T-helper 17 cell (primary cell): ENCODE data around the gene CYSRT1. TPM values are rescaled to one million over a fixed set of nuclear protein-coding genes. Genes with fewer than 3 reads are reported as not detected.
"Not testable (repeated sequence)": the region's sequence is repeated elsewhere in the genome, so short reads cannot be mapped to it uniquely, and the experiment has no call there.

ENCODE experiments used
- ATAC-seq: fragments of 150-1000 bp; cut with Tn5 transposase; 2 replicates; pipeline ENCODE4 v1.10.0; 2021; ENCODE audit warnings: mild to moderate bottlenecking, moderate library complexity
- DNase-seq, 3 donors: peaks; one replicate each; pipeline versions ENCODE4 v3.0.0 to v3.0.0-alpha.2; 2020 to 2021
- H3K9me3 ChIP-seq: one replicate; pipeline ENCODE4 v1.7.0; 2013; ENCODE audit warnings: low read length, mild to moderate bottlenecking; ENCODE audit not compliant: control insufficient read depth, poor library complexity, severe bottlenecking
- H3K27ac Mint-ChIP-seq: one replicate; pipeline ENCODE4 v1.8.0; 2022; ENCODE audit warnings: mild to moderate bottlenecking, moderate library complexity, mixed read lengths
- H3K27me3 Mint-ChIP-seq: one replicate; pipeline ENCODE4 v1.8.0; 2022; ENCODE audit warnings: mixed read lengths
- H3K36me3 Mint-ChIP-seq: one replicate; pipeline ENCODE4 v1.8.0; 2022; ENCODE audit warnings: low read depth, mixed read lengths
- H3K4me1 Mint-ChIP-seq: one replicate; pipeline ENCODE4 v1.8.0; 2022; ENCODE audit warnings: mild to moderate bottlenecking, mixed read lengths
- H3K4me3 Mint-ChIP-seq: one replicate; pipeline ENCODE4 v1.8.0; 2022; ENCODE audit warnings: mild to moderate bottlenecking, moderate library complexity, mixed read lengths
- total RNA-seq, 4 donors: library from RNA in 2 of 4; stranded (reverse) in 2 of 4; gene quantifications; one replicate each; pipeline ENCODE4 v1.2.3 and lab custom pipeline; 2022 to 2026

Gene CYSRT1
- total RNA-seq, 2 donors from 2014 or later: 0.52 TPM; not detected in 1

DNA sequence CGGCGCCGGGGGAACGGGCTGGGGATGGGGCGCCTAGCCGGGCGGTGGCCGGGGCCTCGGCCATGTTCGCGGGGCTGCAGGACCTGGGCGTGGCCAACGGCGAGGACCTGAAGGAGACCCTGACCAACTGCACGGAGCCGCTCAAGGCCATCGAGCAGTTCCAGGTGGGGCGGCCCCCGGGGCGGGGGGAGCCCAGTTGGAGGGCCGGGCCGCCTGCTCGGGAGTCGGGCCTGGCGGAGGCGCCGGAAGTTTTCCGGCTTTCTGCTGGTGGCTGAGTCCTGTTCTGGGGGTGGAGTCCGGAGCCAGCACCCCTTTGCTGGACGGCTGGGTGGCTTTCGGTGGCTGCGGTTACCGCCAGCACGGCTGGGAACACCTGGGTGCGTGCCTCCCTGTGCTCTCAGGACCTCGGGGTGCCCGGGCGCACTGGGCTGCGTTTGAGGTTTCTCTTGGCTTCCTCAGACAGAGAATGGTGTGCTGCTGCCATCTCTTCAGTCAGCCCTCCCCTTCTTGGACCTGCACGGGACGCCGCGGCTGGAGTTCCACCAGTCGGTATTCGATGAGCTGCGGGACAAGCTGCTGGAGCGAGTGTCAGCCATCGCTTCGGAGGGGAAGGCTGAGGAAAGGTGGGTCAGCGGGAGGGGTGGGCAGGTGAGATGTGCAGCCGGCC is 30.6 kb downstream of the CYSRT1 start:
- H3K4me1 Mint-ChIP-seq: peaks cover 10% of the 10 kb centered on the region
- no peaks in the 10 kb centered on the region for H3K36me3 Mint-ChIP-seq
- no peaks in the 10 kb centered on the region for H3K27me3 Mint-ChIP-seq
- peak overlapping the region; percentile 88 for H3K4me3 Mint-ChIP-seq
- no peak for DNase-seq
- no peak for ATAC-seq
- no peaks in the 10 kb centered on the region for H3K9me3 ChIP-seq
- peak overlapping the region; percentile 56 for H3K27ac Mint-ChIP-seq

DNA sequence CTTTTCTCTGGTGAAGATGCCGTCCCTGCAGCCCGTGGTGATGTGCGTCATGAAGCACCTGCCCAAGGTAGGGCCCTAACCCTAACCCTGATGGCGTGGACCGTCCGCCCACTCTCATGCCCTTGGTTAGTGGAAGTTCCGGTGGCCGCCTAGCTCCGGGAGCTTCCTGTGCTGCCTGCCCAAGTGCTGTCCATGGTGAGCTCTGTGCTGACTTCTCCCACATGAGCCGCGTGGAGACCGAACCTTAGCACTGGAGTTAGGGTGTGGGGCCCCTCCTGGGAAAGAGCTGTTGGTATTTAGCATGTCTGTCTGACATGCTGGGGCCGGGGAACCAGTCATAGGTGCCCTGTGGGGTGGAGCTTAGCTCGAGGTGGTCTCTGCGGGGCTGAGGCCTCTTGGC is 31.4 kb downstream of the CYSRT1 start:
- Mint-ChIP-seq H3K27me3 (no peaks in the 10 kb centered on the region), H3K4me1 (peaks cover 10% of the 10 kb centered on the region), H3K27ac (peak overlapping the region; percentile 56), H3K4me3 (peak overlapping the region; percentile 88), H3K36me3 (no peaks in the 10 kb centered on the region)
- no peaks in the 10 kb centered on the region for H3K9me3 ChIP-seq
- ATAC-seq (no peak), DNase-seq (no peak)

DNA sequence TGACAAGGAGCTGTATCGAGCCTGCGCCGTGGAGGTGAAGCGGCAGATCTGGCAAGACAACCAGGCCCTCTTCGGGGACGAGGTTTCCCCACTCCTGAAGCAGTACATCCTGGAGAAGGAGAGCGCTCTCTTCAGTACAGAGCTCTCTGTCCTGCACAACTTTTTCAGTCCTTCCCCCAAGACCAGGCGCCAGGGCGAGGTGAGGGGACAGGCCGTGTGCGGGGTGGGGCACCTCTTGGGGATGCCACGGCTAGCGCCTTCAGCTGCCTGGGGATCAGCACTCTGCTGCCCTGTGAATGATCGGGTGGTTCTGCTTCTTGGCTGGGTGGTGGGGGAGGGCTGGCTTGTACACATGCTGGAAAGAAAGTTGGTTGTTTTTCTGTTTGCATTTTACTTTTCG is 31.9 kb downstream of the CYSRT1 start:
- no peaks in the 10 kb centered on the region for H3K36me3 Mint-ChIP-seq
- H3K4me3 Mint-ChIP-seq: peak overlapping the region; percentile 88
- no peak for ATAC-seq
- H3K9me3 ChIP-seq: no peaks in the 10 kb centered on the region
- H3K27ac Mint-ChIP-seq: no peak overlapping the region
- DNase-seq: no peak
- H3K4me1 Mint-ChIP-seq: peaks cover 10% of the 10 kb centered on the region
- no peaks in the 10 kb centered on the region for H3K27me3 Mint-ChIP-seq

DNA sequence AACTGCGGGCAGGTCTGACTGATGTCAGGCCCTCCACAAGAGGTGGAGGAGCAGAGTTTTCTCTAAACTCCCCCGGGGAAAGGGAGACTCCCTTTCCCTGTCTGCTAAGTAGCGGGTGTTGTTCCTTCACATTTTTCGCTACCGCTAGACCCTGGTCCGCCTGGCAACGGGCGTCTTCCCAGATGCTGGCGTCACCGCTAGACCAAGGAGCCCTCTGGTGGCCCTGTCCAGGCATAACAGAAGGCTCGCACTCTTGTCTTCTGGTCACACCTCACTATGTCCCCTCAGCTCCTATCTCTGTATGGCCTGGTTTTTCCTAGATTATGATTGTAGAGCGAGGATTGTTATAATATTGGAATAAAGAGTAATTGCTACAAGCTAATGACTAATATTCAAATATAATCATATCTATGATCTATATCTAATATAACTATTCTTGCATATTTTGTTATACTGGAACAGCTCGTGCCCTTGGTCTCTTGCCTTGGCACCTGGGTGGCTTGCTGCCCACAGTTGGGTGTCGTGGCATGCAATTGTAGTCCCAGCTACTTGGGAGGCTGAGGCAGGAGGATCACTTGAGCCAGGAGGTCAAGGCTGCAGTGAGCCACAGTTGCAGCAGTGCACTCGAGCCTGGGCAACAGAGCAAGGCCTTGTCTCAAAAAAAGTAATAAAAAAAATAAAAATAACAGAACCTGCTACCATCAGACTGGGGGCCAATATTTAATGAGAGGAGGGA is 37.4 kb downstream of the CYSRT1 start:
- H3K4me1 Mint-ChIP-seq, H3K36me3 Mint-ChIP-seq, H3K27ac Mint-ChIP-seq, DNase-seq, ATAC-seq, H3K9me3 ChIP-seq, H3K27me3 Mint-ChIP-seq, H3K4me3 Mint-ChIP-seq: not testable (repeated sequence)

DNA sequence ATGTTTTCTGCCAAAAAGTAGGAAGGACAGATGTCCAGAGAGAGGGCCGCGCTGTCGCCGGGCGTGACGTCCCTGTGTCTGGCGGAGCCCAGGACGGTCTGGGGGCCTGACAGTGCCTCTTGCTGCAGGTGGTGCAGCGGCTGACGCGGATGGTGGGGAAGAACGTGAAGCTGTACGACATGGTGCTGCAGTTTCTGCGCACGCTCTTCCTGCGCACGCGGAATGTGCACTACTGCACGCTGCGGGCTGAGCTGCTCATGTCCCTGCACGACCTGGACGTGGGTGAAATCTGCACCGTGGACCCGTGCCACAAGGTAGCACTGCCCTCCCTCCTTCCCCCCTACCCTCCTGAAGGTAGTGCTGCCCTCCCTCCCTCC is 37.9 kb downstream of the CYSRT1 start:
- Mint-ChIP-seq H3K27ac (no peak overlapping the region), H3K36me3 (no peaks in the 10 kb centered on the region), H3K4me1 (no peaks in the 10 kb centered on the region), H3K4me3 (no peak overlapping the region), H3K27me3 (no peaks in the 10 kb centered on the region)
- DNase-seq: no peak
- H3K9me3 ChIP-seq: no peaks in the 10 kb centered on the region
- ATAC-seq: no peak

DNA sequence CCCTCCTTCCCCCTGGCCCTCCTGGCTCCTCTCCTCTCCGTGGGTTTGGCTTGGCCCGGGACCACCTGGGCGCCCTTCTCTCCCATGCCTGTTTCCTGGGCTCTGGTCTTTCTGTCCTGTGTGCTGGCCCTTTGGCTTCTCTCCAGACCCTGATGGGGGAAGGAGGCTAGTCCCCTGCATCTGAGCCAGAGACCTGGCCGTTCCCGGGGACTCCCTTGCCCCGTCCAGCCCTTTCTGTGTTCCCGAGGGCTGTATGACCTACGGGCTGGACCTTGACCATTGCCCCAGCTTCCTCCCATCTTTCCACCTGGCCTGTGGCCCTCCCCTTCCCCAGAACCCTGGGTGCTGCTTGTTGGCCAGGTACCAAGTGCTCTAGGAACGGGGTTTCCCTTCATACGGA is 38.5 kb downstream of the CYSRT1 start:
- Mint-ChIP-seq H3K36me3 (peaks cover under 1% of the 10 kb centered on the region), H3K27ac (no peak overlapping the region), H3K4me3 (peak overlapping the region; percentile 31), H3K4me1 (peaks cover 3% of the 10 kb centered on the region), H3K27me3 (no peaks in the 10 kb centered on the region)
- no peak for ATAC-seq
- H3K9me3 ChIP-seq: no peaks in the 10 kb centered on the region
- DNase-seq: no peak

DNA sequence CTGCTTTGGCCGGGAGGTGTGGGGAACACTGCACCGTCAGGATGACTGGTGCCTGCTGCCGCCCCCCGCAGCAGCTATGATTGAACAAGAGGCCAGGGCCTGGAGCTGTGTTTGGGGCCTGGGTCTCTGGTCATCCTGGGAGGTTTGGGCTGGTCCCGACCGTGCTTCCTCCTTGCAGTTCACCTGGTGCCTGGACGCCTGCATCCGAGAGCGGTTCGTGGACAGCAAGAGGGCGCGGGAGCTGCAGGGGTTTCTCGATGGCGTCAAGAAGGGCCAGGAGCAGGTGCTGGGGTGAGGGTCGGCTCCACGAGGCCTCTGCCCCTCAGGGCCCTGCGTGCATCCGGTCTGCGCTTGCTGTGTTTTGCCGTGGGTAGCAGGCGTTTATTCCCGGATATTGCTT is 39.1 kb downstream of the CYSRT1 start:
- DNase-seq: no peak
- ATAC-seq: no peak
- peaks cover 4% of the 10 kb centered on the region for H3K36me3 Mint-ChIP-seq
- no peak overlapping the region for H3K4me3 Mint-ChIP-seq
- no peaks in the 10 kb centered on the region for H3K27me3 Mint-ChIP-seq
- H3K4me1 Mint-ChIP-seq: peaks cover 7% of the 10 kb centered on the region
- H3K9me3 ChIP-seq: no peaks in the 10 kb centered on the region
- no peak overlapping the region for H3K27ac Mint-ChIP-seq

DNA sequence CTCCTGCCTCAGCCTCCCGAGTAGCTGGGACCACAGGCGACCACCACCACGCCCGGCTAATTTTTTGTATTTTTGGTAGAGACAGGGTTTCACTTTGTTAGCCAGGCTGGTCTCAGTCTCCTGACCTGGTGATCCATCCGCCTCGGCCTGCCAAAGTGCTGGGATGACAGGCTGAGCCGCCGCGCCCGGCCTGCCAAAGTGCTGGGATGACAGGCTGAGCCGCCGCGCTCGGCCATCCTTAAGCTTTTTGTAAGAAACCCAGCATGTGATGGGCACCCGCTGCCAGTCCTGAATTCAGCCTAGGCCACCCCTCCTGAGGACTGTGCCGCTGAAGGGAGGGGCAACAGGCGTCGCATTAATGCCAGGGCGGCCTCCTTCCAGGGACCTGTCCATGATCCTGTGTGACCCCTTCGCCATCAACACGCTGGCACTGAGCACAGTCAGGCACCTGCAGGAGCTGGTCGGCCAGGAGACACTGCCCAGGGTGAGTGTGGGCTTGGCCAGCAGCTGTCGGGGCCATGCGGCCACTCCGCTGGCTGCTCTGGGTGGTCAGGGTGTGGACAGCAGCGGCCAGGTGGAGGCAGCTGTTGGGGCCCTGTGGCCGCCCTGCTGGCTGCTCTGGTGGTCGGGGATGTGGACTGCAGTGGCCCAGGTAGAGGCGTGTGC is 40.7 kb downstream of the CYSRT1 start:
- H3K9me3 ChIP-seq: no peaks in the 10 kb centered on the region
- no peak overlapping the region for H3K4me3 Mint-ChIP-seq
- DNase-seq: no peak
- ATAC-seq: no peak
- no peak overlapping the region for H3K27ac Mint-ChIP-seq
- peaks cover 4% of the 10 kb centered on the region for H3K36me3 Mint-ChIP-seq
- H3K4me1 Mint-ChIP-seq: peaks cover 7% of the 10 kb centered on the region
- no peaks in the 10 kb centered on the region for H3K27me3 Mint-ChIP-seq

DNA sequence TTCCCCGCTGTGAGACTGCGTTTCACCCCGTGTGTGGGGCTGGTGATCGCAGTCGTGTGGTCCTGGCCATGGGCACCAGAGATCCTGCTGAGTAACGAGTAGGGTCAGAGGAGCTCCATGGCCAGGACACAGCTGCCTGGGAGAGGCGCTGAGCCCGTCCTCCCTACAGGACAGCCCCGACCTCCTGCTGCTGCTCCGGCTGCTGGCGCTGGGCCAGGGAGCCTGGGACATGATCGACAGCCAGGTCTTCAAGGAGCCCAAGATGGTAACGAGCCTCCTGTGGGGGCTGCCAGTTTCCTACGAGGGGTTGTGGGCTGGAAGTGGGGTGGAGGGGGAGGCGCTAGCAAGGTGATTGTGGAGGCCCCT is 41.2 kb downstream of the CYSRT1 start:
- no peak for ATAC-seq
- peaks cover 4% of the 10 kb centered on the region for H3K36me3 Mint-ChIP-seq

DNA sequence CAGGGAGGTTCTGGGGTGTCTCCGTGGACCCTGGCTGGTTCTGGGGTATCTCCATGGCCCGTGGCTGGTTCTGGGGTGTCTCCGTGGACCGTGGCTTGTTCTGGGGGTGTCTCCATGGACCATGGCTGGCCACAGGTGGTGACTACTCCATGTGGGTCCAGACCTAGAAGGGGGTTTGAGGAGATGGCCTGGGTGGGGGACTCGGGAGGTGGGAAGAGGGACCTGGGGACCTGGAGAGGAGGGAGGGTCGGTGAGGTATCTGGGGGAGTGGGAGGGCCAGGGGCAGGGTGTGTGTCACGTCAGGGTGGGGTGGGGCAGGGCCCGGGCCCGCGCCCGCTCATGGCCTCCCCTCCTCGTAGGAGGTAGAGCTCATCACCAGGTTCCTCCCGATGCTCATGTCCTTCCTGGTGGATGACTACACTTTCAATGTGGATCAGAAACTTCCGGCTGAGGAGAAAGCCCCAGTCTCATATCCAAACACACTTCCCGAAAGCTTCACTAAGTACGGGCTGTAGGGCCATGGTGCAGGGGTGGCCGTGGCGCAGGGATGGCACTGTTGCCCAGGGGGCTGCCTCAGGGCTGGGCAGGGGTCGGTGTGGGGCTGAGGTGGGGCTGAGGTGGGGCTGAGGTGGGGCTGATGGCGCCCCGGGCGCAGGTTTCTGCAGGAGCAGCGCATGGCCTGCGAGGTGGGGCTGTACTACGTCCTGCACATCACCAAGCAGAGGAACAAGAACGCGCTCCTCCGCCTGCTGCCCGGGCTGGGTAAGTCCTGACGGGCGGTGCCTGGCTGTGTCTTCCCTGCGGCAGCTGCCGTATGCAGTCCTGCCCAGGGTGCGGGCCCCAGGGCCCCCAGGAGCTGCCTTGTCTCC is 41.8 kb downstream of the CYSRT1 start:
- no peak for ATAC-seq
- H3K4me3 Mint-ChIP-seq: no peak overlapping the region
- peaks cover 10% of the 10 kb centered on the region for H3K4me1 Mint-ChIP-seq
- H3K9me3 ChIP-seq: no peaks in the 10 kb centered on the region
- H3K36me3 Mint-ChIP-seq: peaks cover 6% of the 10 kb centered on the region
- no peak overlapping the region for H3K27ac Mint-ChIP-seq
- no peak for DNase-seq
- H3K27me3 Mint-ChIP-seq: no peaks in the 10 kb centered on the region

More for the DNA sequence above, 41.2 kb downstream of the CYSRT1 start:
- Mint-ChIP-seq H3K27me3 (no peaks in the 10 kb centered on the region), H3K27ac (no peak overlapping the region), H3K4me3 (no peak overlapping the region), H3K4me1 (peaks cover 7% of the 10 kb centered on the region)
- no peaks in the 10 kb centered on the region for H3K9me3 ChIP-seq
- DNase-seq: no peak

DNA sequence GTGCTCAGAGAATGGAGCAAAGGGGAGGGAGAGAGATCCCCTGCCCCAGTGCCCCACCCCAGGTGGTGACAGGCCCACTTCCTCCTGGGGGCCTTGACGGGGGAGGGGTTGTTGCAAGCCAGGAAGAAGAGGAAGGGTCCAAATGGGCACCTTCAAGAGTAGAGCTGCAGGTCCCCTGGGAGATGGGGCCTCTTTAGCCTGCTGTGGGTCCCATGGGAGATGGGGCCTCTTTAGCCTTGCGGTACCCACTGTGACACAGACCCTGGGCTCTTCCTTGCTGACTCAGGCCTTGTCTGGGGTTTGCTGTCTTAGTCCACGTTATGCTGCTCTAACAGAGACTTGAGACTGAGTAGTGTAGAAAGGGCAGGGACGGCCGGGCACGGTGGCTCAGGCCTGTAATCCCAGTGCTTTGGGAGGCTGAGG is 43.0 kb downstream of the CYSRT1 start:
- Mint-ChIP-seq H3K4me3 (peak overlapping the region; percentile 49), H3K27ac (no peak overlapping the region), H3K27me3 (no peaks in the 10 kb centered on the region), H3K4me1 (peaks cover 10% of the 10 kb centered on the region), H3K36me3 (peaks cover 6% of the 10 kb centered on the region)
- ATAC-seq (no peak), DNase-seq (no peak)
- no peaks in the 10 kb centered on the region for H3K9me3 ChIP-seq

DNA sequence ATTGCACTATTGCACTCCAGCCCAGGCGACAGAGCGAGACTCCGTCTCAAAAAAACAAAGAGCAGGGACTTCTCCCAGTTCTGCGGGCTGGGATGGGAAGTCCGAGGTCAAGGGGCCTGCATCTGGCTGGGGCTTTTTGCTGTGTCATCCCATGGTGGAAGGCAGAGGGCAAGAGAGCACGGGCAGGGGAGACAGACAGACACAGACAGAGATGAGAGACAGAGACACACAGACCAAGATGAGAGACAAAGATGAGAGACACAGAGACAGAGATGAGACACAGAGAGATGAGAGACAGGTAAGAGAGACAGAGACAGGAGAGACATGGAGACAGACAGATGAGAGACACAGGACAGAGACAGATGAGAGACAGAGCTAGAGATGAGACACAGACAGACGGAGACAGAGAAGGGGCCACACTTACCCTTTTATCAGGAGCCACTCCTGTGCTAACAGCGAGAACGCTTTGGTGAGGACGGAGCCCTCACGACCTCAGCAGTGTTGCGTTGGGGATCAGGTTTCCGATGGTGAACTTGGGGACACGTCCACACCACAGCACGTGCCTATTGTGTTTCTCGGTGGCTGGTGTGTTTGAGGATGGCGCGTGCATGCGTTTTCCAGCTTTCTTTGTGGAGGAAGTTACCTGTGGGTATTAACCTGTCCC is 43.7 kb downstream of the CYSRT1 start:
- H3K27me3 Mint-ChIP-seq: no peaks in the 10 kb centered on the region
- ATAC-seq (no peak), DNase-seq (no peak)
- no peaks in the 10 kb centered on the region for H3K9me3 ChIP-seq
- no peak overlapping the region for H3K27ac Mint-ChIP-seq
- H3K4me3 Mint-ChIP-seq: no peak overlapping the region
- peaks cover 6% of the 10 kb centered on the region for H3K36me3 Mint-ChIP-seq
- H3K4me1 Mint-ChIP-seq: peaks cover 10% of the 10 kb centered on the region
